ENCODE measurements around the gene INPP5D. TPM values are rescaled to one million over a fixed set of nuclear protein-coding genes. Genes with fewer than 3 reads are reported as not detected.
"Not testable (repeated sequence)": the region's sequence is repeated elsewhere in the genome, so short reads cannot be mapped to it uniquely, and the experiment has no call there.

The INPP5D gene
- total RNA-seq, 1 donor from 2014 or later: 4.9 TPM

GRCh38 chr2:233013027-233013461, 47.1 kb upstream of the INPP5D start, which contains the start of gene NGEF:
TSS of gene NGEF (minus strand) at chr2:233013256. CDS start at chr2:232974890, 38,366 bp downstream.
- peaks cover 14% of the 10 kb centered on the region for H3K9me3 ChIP-seq (replicated peaks)
- intact Hi-C loops (cut with micrococcal nuclease): no loop called here
- DNase-seq: no peak
- H3K27me3 ChIP-seq (ENCODE audit: low read depth): peaks cover 23% of the 10 kb centered on the region
- TF ChIP-seq CTCF (IDR thresholded peaks at IDR 0.05; ENCODE audit: borderline replicate concordance): no peak
- no peaks in the 10 kb centered on the region for H3K36me3 ChIP-seq
- H3K4me3 ChIP-seq: no peak within 1 kb of the TSS
- H3K4me1 ChIP-seq: no peaks in the 10 kb centered on the region
- no peak within 1 kb of the TSS for H3K27ac ChIP-seq (replicated peaks)

- no peaks in the 10 kb centered on the region for H3K4me1 ChIP-seq
- no peak overlapping the region for H3K27ac ChIP-seq (replicated peaks)
- no peak for TF ChIP-seq CTCF (IDR thresholded peaks at IDR 0.05; ENCODE audit: borderline replicate concordance)
- DNase-seq: no peak
- intact Hi-C loops (cut with micrococcal nuclease): no loop called here
- H3K27me3 ChIP-seq (ENCODE audit: low read depth): peaks cover 17% of the 10 kb centered on the region
- H3K4me3 ChIP-seq: no peak overlapping the region
- H3K9me3 ChIP-seq (replicated peaks): peaks cover 20% of the 10 kb centered on the region
- H3K36me3 ChIP-seq: no peaks in the 10 kb centered on the region
Measured at GRCh38 chr2:233013650-233014049, 46.5 kb upstream of the INPP5D start.

- H3K27me3 ChIP-seq (ENCODE audit: low read depth): peaks cover 4% of the 10 kb centered on the region
- no peaks in the 10 kb centered on the region for H3K36me3 ChIP-seq
- H3K27ac ChIP-seq (replicated peaks): no peak overlapping the region
- TF ChIP-seq CTCF (IDR thresholded peaks at IDR 0.05; ENCODE audit: borderline replicate concordance): no peak
- peaks cover 24% of the 10 kb centered on the region for H3K9me3 ChIP-seq (replicated peaks)
- no peaks in the 10 kb centered on the region for H3K4me1 ChIP-seq
- intact Hi-C loops (cut with micrococcal nuclease): no loop called here
- no peak overlapping the region for H3K4me3 ChIP-seq
- no peak for DNase-seq
Measured at GRCh38 chr2:233015019-233015645, 45.0 kb upstream of the INPP5D start.

GRCh38 chr2:233017947-233018346, 42.2 kb upstream of the INPP5D start:
- Histone ChIP-seq H3K4me1 (no peaks in the 10 kb centered on the region), H3K27me3 (ENCODE audit: low read depth) (no peaks in the 10 kb centered on the region), H3K4me3 (no peak overlapping the region), H3K27ac (replicated peaks) (no peak overlapping the region), H3K36me3 (no peaks in the 10 kb centered on the region), H3K9me3 (replicated peaks) (peaks cover 24% of the 10 kb centered on the region)
- no peak for DNase-seq
- TF ChIP-seq CTCF (IDR thresholded peaks at IDR 0.05; ENCODE audit: borderline replicate concordance): no peak
- intact Hi-C loops (cut with micrococcal nuclease): no loop called here

GRCh38 chr2:233019610-233020009, 40.5 kb upstream of the INPP5D start:
- DNase-seq; H3K4me3 ChIP-seq; H3K4me1 ChIP-seq; intact Hi-C loops (cut with micrococcal nuclease); H3K36me3 ChIP-seq; H3K27ac ChIP-seq (replicated peaks); H3K27me3 ChIP-seq (ENCODE audit: low read depth): not testable (repeated sequence)
- peaks cover 24% of the 10 kb centered on the region for H3K9me3 ChIP-seq (replicated peaks)

GRCh38 chr2:233020454-233020853, 39.7 kb upstream of the INPP5D start:
- no peak for DNase-seq
- intact Hi-C loops (cut with micrococcal nuclease): no loop called here
- Histone ChIP-seq H3K36me3 (no peaks in the 10 kb centered on the region), H3K27me3 (ENCODE audit: low read depth) (peaks cover 6% of the 10 kb centered on the region), H3K9me3 (replicated peaks) (peaks cover 24% of the 10 kb centered on the region), H3K27ac (replicated peaks) (no peak overlapping the region), H3K4me3 (no peak overlapping the region), H3K4me1 (no peaks in the 10 kb centered on the region)
- TF ChIP-seq CTCF (IDR thresholded peaks at IDR 0.05; ENCODE audit: borderline replicate concordance): no peak
